ENCODE results near the gene PTBP1. TPM values are rescaled to one million over a fixed set of nuclear protein-coding genes. Genes with fewer than 3 reads are reported as not detected.
A peak's percentile ranks its signal among the peaks of the same experiment; 100 is the strongest.
"Not testable (repeated sequence)": the region's sequence is repeated elsewhere in the genome, so short reads cannot be mapped to it uniquely, and the experiment has no call there.

PTBP1 gene
- total RNA-seq, 2 donors from 2014 or later: 284 to 457 TPM

- H3K9ac ChIP-seq (ENCODE audit: low read depth in 2 of 2, low read length in 2 of 2): no peak overlapping the region
- H3K27me3 ChIP-seq: peaks cover 47% of the 10 kb centered on the region
Measured at GRCh38 chr19:843836-844545, 46.7 kb downstream of the PTBP1 start.

GRCh38 chr19:844546-844971 is 47.3 kb downstream of the PTBP1 start:
- TF ChIP-seq CTCF (IDR thresholded peaks at IDR 0.05): no peak
- no peak overlapping the region for H3K27ac ChIP-seq
- peaks cover 47% of the 10 kb centered on the region for H3K27me3 ChIP-seq
- no peaks in the 10 kb centered on the region for H3K36me3 ChIP-seq
- no peak overlapping the region for H3K4me3 ChIP-seq
- intact Hi-C loops (cut with DNase I): no loop called here
- H3K9ac ChIP-seq (ENCODE audit: low read depth in 2 of 2, low read length in 2 of 2): no peak overlapping the region
- no peaks in the 10 kb centered on the region for H3K9me3 ChIP-seq
- peaks cover 9% of the 10 kb centered on the region for H3K4me1 ChIP-seq
- no peak for DNase-seq

More at GRCh38 chr19:843836-844545, 46.7 kb downstream of the PTBP1 start:
- TF ChIP-seq CTCF (IDR thresholded peaks at IDR 0.05): no peak
- H3K4me1 ChIP-seq: peaks cover 9% of the 10 kb centered on the region
- no peaks in the 10 kb centered on the region for H3K9me3 ChIP-seq
- DNase-seq: no peak
- H3K27ac ChIP-seq: no peak overlapping the region
- H3K4me3 ChIP-seq: peak overlapping the region; percentile 5
- intact Hi-C loops (cut with DNase I): no loop called here
- H3K36me3 ChIP-seq: no peaks in the 10 kb centered on the region

- no peak for TF ChIP-seq CTCF (IDR thresholded peaks at IDR 0.05)
- Histone ChIP-seq H3K9me3 (no peaks in the 10 kb centered on the region), H3K4me3 (no peak overlapping the region), H3K27me3 (peaks cover 51% of the 10 kb centered on the region), H3K4me1 (peaks cover 9% of the 10 kb centered on the region), H3K9ac (ENCODE audit: low read depth in 2 of 2, low read length in 2 of 2) (no peak overlapping the region), H3K36me3 (no peaks in the 10 kb centered on the region), H3K27ac (no peak overlapping the region)
- intact Hi-C loops (cut with DNase I): no loop called here
- no peak for DNase-seq
Measured at GRCh38 chr19:845707-846521, 48.7 kb downstream of the PTBP1 start.

- Histone ChIP-seq H3K4me3 (no peak overlapping the region), H3K27me3 (peaks cover 59% of the 10 kb centered on the region), H3K9me3 (no peaks in the 10 kb centered on the region), H3K4me1 (peaks cover 5% of the 10 kb centered on the region), H3K27ac (no peak overlapping the region), H3K9ac (ENCODE audit: low read depth in 2 of 2, low read length in 2 of 2) (no peak overlapping the region), H3K36me3 (no peaks in the 10 kb centered on the region)
- no peak for DNase-seq
- intact Hi-C loops (cut with DNase I): no loop called here
- no peak for TF ChIP-seq CTCF (IDR thresholded peaks at IDR 0.05)
Measured at GRCh38 chr19:848386-848921, 51.2 kb downstream of the PTBP1 start.

- H3K27ac ChIP-seq; DNase-seq; H3K4me3 ChIP-seq; H3K9me3 ChIP-seq; intact Hi-C loops (cut with DNase I); H3K4me1 ChIP-seq; H3K36me3 ChIP-seq; H3K9ac ChIP-seq (ENCODE audit: low read depth in 2 of 2, low read length in 2 of 2): not testable (repeated sequence)
- H3K27me3 ChIP-seq: peaks cover 54% of the 10 kb centered on the region
Measured at GRCh38 chr19:849195-849594, 51.9 kb downstream of the PTBP1 start.

Measured in colonic mucosa (tissue), 4 donors.